GM18867 (cell line): ENCODE data around the gene GAMT.

Experiments used
- ATAC-seq: cut with Tn5 transposase; IDR thresholded peaks from one replicate; pipeline ENCODE4 v1.9.1; 2021; ENCODE audit warnings: mild to moderate bottlenecking, moderate library complexity; ENCODE audit not compliant: unreplicated experiment

GAMT gene

DNA sequence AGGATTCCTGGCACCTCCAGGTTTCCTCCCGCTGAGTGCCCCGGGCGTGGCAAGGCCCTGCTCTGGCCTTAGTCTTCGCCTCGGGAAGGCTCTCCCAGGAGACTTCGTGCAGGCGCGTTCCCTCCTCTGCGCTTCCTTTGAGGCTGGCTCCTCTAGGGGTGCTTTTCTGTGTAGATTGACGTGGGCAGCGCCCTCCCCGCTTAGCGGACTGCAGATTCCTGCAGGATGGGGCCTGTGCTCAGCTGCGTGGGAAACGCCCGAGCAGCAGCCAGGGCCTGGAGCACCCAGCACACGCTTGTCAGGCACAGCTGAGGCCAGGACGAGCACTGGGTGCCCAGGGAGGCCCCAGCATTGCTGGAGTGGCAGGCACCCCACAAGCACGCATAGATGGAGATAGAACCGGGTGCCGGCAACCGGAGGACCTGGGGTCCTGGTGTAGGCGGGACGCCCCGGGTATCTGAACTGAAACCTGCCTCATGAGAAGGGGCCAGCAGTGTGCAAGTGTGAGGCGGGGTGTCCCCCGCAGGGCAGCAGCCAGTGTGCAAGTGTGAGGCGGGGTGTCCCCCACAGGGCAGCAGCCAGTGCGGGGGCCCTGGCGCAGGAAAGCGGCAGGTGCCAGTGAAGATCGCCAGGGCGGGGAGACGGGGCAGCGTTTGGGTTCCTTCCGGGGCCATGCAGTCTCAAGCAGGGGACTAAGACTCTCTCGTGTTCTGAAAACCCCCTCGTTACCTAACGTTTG is 14.2 kb downstream of the GAMT start:
- ATAC-seq, result no peak

DNA sequence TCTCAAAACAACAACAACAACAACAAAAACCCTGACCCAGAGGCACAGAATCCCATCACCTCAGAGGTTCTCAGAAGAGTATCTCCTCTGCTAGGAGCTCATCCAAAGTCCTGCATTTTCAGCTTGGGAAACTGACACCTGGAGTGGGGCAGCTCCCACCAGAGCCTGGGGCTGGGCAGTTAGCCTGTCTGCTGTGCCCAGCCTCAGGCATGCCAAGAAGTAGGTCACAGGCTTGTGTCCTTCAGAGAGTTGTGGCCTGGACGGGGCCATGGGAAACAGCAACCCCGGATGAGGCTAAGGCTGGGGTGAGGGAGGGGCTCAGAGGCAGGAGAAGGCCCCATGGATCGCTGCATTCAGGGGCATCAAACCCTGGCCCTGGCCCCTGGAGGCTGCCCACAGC is 15.5 kb downstream of the GAMT start:
- ATAC-seq, result no peak

DNA sequence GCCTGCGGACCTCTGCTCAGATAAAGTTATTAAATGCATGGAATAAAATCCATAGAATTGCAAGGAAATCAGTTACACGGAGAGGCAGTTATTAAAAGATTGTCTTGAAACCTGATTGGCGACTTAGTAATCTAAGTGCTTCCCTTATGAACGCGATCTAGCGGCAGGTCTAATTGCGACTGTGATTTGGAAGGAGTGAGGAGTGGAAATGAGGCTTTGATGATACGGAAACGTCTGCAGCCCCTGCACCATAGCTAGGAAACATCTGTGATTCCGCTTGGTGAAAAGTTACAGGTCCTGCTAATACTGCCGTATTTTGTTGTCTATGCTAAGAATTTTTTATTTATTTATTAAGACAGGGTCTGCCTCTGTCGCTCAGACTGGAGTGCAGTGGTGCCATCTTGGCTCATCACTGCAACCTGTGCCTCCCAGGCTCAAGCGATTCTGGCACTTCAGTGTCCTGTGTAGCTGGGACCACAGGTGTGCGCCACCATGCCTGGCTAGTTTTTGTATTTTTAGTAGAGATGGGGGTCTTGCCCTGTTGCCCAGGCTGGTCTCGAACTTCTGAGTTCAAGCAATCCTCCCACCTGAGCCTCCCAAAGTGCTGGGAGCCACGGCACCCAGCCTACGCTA is 16.7 kb downstream of the GAMT start:
- ATAC-seq, result no peak

DNA sequence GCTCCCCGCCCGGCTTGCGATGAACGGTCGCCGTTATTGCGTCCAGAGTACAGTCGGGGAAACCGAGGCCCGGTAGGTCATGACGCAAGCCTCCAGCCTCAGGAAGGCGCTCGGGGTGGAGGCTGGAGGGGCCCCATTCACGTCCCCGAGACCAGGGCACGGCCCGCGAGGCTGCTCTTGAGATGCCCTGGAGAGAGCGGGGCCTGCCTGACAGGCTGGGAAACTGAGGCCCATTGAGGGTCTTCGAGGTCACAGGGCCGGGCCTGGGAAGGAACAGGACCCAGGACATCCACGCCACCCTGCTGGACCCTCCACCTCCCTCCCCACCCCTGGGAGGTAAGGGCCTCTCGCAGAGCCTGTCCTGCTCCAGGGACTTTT is 17.3 kb downstream of the GAMT start:
- ATAC-seq, result peak; percentile 9

DNA sequence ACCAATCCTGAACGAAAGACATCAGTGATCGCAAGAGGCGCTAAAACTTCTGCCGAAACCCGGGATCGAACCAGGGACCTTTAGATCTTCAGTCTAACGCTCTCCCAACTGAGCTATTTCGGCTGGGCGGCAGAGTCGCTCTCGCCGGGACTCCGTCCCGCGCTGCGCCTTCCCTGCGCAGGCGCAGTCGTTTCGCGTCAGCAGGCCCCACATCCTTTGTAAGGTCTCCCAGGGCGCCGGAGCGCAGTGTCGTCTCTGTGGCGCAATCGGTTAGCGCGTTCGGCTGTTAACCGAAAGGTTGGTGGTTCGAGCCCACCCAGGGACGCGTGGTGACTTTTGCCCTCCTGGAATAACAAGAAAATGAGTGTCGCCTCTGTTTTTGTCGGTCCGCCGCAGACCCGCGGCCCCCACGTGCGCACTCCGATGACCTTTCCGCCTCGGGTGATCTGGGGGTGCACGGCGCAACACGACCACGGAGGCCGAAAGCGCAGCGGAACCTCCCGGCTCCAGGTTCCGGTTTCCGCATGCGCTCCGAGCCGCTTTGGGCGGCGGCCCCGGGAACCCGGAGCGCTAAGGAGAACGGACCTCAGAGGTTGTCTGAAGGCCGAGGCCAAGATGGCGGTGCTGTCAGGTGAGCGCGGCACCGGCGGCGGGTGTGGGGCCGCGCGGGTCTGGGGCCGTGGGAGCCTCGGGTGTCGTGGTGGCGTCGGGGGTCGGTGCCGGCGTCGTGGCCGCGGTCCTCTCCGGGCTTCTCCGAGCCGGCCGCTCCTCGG is 17.8 kb downstream of the GAMT start, which contains the start of gene NDUFS7:
Gene NDUFS7, plus strand, starts transcription at position 596 of the 773 bp plus-strand sequence. Its CDS starts 20 bp downstream, at position 616.
- ATAC-seq, result peak; percentile 66

DNA sequence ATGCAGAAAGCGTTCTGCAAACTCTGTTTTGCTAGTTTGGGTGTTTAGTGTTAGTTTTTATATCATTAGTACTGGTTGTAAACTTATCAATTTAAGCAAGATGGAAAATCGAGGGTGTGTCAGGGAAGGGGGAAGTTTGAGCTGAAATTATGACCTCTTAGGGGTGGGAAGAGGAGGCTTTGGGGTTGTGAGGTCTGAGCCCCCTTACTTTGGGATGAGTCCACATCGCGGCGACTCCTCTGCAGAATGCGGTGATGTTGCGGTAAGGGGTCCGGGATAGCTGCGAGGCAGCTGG is 18.4 kb downstream of the GAMT start:
- ATAC-seq, result no peak

DNA sequence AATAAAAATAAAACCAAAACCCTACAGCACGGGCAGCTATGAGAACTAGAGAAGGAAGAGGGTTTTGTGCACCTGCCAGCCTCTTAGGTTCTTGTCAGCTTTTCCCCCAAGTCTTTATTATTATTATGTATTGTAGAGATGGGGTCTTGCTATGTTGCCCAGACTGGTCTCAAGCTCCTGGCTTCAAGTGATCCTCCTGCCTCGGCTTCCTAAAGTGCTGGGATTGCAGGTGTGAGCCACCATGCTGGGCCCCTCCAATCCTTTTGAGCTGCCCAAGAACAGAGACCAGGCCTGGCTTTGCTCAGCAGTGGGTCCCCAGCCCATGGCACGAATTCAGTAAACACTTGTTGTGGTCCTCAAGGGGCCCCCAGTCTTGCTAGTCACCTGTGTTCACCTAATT is 19.1 kb downstream of the GAMT start:
- ATAC-seq, result no peak

DNA sequence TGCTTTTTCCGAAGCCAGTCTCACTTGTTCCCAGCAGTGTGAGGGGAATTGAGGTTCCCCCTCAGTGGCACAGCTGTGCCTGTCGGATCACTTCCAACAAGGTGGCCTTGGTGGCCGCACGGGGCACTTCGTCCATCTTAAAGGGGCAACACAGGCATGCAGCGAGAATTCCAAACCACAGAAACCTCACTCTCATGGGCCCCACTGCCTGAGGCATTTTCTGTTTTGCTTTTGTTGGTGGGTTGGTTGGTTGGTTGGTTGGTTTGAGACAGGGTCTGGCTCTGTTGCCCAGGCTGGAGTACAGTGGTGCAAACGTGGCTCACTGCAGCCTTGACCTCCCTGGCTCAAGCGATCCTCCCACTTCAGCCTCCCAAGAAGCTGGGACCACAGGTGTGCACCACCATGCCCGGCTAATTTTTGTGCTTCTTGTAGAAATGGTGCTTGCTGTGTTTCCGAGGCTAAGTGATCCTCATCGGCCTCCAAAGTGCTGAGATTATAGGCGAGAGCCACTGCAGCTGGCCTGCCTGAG is 21.3 kb downstream of the GAMT start:
- no peak for ATAC-seq

DNA sequence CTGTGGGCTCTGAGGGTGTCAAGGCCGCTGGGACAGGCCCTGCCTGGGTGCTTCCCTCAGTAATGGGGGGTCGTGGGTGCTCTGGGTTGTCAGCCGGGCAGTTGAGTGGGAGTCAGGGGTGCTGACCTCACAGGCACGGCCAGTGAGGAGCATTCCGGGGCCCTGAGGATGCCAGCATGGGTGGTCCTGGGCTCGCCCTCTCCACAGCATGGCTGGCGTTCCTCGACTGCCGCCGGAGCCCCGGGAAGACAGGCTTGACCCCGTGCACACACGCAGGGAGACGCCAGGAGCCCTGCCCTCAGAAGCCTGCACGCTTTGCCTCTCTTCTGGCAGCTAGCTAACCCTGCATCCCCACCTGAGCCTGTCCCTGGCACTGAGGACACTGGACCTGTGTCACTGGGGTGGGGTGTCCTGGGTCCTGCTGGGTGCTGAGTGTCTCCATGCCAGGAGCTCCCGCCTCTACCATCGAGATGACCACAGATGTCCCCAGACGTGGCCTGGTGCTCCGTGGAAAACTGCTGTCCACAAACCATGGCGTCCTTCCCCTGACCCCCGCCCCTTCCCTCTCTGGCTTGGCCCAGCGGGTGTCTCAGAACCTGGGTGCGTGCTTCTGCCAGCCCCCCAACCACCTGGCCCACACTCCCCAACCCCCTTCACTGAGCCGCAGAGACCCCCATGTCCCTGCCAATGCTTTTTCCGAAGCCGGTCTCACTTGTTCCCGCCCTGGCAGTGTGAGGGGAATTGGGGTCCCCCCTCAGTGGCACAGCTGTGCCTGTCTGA is 22.0 kb downstream of the GAMT start:
- no peak for ATAC-seq

DNA sequence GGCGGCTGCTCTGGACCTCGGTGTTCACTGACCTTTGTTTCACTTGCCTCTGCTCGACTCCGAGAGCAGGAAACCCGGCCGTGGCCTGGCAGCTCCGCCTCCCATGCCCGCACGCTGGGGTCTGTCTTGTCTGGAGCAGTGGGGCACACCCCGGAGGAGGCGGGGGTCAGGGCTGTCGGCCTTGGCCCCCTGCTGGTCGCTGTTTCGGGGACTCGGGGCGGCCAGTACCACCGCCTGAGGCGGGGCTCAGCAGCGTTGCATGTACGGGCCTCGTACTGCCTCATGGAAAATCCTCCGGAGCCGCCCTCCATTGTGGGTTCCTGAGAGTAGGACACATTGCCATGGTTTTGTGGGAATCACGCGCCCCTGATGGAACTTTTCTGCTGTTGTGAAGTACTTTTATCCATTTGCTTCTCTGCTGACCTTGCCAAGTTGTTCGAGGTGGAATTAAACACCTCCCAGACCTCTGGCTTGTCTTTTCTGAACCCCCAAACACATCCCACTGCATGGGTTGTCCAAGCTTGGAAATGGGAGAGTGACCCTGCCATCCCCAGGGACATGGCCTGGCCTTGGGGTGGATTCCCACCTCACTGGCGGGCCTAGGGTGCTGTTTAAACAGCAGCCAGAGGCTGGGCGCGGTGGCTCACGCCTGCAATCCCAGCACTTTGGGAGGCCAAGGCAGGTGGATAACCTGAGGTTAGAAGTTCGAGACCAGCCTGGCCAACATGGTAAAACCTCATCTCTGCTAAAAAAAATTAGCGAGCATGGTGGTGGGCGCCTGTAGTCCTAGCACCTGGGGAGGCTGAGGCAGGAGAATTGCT is 23.2 kb downstream of the GAMT start:
- no peak for ATAC-seq

DNA sequence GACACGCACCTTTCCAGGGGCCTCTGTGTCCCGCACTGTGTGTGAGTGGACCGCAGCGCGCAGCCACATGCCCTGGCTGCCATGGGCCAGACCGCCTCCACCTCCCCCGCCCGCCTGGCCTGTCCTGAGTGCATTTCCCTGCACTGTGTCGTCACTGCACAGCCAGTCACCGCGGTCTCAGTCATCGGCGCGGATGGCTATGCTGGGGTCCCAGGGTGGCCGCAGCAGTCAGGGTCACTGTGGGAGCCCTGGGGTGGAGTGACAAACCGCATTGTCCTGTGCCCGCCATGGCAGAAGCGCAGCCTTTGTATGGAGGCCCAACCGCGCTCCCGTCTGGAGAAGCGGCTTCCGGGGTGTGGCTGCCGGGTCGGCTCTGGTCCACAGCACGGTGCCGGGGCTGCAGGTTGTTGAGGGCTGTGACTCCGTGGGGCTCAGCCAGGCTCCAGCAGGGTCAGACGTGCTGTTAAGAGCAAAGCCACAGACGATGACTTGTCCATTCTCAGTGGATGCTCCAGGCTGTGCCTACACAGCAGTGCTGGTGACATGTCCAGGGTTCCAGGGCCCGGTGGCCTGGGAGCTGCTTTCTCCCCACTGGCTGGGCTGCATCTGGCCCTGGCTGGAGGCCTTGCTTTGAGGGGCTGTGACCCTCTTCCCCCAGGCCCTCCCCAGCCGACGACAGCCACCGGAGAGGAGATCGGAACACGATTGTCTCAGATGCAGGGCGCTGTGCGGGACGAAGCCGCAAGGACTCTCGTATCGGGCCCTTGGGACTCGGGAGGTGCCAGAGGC is 24.0 kb downstream of the GAMT start:
- ATAC-seq, result no peak

DNA sequence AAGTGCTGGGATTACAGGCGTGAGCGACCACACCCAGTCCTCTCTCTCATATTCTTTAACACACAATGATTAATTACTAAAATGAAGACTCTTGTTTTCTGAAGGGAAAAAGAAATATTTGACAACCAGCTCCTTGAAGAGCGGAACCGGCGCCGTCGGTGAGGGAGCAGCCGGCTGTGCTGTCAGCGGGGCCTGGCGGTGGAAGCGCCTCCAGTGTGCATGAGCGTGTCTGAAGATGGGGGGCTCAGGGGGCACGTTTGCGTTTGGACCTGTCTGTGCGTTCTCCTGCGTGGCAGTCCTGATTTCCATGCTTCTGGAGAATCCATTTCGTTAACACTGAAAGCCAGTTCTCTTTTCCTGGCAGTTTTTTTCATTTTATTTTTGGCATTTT is 24.9 kb downstream of the GAMT start:
- no peak for ATAC-seq

DNA sequence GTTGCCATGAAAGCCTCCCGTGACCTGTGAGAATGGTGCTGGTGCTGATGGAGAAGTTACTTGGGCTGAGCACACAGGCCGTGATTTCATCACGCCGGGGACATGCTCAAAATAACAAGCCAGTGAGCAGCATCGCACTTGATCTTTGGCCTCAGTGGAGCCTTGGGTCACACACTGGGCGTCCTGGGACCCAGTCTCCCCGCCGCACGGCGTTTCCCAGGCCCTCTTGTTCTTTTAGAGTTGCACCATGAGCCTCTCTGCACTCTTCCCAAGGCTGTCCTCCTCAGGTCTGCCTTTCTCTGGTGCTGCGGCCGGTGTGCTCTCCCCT is 27.1 kb downstream of the GAMT start:
- ATAC-seq, result no peak

DNA sequence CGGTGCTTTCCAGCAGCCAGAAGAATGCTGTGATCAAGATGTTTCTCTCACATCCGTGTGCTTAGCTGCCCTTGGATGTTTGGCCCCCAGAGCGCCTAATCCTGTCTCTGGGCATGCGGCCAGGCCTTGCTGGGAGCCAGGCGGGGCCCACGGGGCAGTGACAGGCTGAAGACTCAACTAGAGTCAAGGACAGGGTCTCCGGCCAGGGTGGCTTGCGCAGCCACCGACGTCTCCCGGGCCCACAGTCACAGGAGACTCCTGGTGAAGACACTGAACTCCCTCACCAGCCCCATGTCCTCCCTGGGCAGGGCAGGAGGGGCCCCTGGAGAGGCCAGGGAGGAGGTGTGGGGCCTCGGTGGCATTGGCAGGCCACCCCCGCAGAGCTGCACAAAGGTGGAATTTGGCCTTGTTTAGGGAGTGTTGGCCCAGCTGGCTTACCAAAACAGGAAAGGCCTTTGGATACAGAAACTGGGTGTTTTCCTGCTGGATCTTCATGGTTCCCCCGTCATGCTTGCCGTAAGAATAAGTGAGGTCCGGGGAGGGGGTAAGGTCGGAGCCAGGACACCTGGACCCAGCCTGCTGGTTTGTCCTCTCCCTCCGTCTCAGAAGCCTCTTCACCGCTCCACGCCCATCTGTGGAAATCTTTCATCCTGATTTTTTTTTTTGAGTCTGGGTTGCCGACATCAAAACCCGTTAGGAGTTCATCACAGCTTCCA is 27.6 kb downstream of the GAMT start:
- ATAC-seq, result no peak

DNA sequence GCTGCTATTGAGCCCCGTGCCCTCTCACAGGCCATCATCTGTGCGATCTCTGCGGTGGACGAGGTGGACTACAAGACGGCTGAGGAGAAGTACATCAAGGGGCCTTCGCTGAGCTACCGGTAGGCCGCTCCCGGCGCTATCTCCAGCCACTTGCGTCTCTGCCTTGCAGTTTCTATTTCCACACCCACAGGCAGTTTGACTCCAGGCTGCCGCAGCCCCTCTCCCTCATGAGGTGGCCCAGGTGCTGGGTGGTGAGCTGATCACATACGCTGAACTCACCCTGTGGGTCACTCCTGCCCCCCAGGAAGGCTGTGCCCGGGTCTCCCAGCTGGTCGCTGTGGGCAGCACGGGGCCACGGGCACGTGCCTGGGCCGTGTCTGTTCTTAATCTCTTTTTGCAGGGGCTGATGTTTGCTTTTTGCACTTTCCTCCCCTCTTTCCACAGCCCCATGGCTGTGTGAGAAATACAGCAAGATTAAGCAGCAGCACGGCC is 28.3 kb downstream of the GAMT start:
- no peak for ATAC-seq

DNA sequence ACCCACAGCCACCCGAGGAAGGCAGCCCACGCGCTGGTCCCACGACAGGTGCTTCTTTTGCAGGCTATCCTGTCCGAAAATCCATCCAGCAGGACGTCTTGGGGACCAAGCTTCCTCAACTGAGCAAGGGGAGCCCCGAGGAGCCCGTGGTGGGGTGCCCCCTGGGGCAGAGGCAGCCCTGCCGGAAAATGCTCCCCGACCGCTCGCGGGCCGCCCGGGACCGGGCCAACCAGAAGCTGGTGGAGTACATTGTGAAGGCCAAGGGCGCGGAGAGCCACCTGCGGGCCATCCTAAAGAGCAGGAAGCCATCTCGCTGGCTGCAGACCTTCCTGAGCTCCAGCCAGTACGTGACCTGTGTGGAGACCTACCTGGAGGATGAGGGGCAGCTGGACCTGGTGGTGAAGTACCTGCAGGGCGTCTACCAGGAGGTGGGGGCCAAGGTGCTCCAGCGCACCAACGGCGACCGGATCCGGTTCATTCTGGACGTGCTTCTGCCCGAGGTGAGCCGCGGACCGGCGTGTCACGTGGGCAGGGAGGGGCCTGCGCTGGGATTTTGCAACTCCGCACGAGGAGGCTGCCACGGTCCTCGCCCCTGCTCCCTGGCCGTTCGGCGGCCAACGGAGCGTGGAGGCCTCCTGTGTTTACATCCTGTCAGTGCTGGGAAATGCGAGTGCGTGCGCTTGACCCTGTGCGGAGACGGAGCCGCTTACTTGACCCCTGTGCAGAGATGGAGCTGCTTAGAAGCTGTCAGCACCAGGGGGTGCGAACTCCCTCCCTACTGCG is 30.6 kb downstream of the GAMT start:
- no peak for ATAC-seq

DNA sequence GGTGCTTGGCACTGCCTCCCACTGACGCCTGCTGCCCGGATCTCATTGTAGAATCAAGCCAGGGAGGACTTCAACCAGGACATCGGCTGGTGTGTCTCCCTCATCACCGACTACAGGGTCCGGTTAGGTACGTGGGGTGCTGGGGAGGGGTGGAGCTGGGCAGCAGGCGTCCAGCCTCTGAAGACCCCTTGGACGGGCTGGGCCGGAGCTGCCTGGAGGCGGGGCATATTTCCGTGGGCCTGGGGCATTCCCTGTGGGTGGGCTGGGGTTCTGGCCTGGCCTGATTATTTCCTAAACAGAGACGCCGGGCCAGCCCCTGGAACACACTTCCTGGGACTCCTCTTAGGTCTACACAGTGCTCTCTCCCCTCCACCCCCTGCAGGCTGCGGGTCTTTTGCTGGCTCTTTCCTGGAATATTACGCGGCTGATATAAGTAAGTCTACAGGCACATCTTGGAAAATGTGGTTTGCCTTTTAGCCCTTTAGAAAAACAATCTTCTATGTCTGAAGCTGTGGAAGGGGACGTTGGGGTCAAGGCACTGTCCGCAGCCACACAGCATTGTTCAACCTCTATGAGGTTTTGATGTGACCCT is 32.0 kb downstream of the GAMT start:
- ATAC-seq, result no peak
